Liver (tissue), 3 donors: ENCODE results near the gene LPGAT1.

Source experiments
- EGR1 ChIP-seq, 2 donors: IDR thresholded peaks; 2 replicates each; pipeline ENCODE4 v1.6.1; 2016 to 2018; ENCODE audit warnings: antibody characterized with exemption in 2 of 2, low read depth in 2 of 2
- GABPA ChIP-seq, 2 donors: IDR thresholded peaks in 1 of 2; conservative IDR thresholded peaks in 1 of 2; 2 replicates each; pipeline ENCODE4 v1.6.1; 2016; ENCODE audit warnings: antibody characterized with exemption in 2 of 2, mild to moderate bottlenecking in 1 of 2, moderate library complexity in 1 of 2
- HNF4A ChIP-seq, 2 donors: conservative IDR thresholded peaks; 2 replicates each; pipeline ENCODE4 v1.6.1; 2016; ENCODE audit warnings: antibody characterized with exemption in 2 of 2, mild to moderate bottlenecking in 2 of 2
- MAX ChIP-seq: IDR thresholded peaks from 2 replicates; pipeline ENCODE4 v1.6.1; 2016; ENCODE audit warnings: antibody characterized with exemption
- NR2F2 ChIP-seq: IDR thresholded peaks from 2 replicates; pipeline ENCODE4 v1.6.1; 2016; ENCODE audit warnings: antibody characterized with exemption
- RAD21 ChIP-seq, 2 donors: IDR thresholded peaks; 2 replicates each; pipeline ENCODE4 v1.6.1; 2016; ENCODE audit warnings: antibody characterized with exemption in 2 of 2, mild to moderate bottlenecking in 2 of 2
- REST ChIP-seq: IDR thresholded peaks from 2 replicates; pipeline ENCODE4 v1.6.1; 2016; ENCODE audit warnings: antibody characterized with exemption, mild to moderate bottlenecking
- SP1 ChIP-seq: IDR thresholded peaks from 2 replicates; pipeline ENCODE4 v1.6.1; 2018; ENCODE audit warnings: antibody characterized with exemption, mild to moderate bottlenecking
- TAF1 ChIP-seq: conservative IDR thresholded peaks from 2 replicates; pipeline ENCODE4 v1.6.1; 2016; ENCODE audit warnings: antibody characterized with exemption, mild to moderate bottlenecking
- YY1 ChIP-seq: IDR thresholded peaks from 2 replicates; pipeline ENCODE4 v1.6.1; 2016; ENCODE audit warnings: antibody characterized with exemption, mild to moderate bottlenecking
- TF ChIP-seq, protein P1 (sequence below): fragments of 150-350 bp; IDR thresholded peaks from 2 replicates; pipeline ENCODE4 v1.5.1; 2017; ENCODE audit warnings: improper control_type of control experiment, low read depth, low read length; ENCODE audit not compliant: missing input control
- donor health status: healthy.
- donor health status: healthy.

DNA sequence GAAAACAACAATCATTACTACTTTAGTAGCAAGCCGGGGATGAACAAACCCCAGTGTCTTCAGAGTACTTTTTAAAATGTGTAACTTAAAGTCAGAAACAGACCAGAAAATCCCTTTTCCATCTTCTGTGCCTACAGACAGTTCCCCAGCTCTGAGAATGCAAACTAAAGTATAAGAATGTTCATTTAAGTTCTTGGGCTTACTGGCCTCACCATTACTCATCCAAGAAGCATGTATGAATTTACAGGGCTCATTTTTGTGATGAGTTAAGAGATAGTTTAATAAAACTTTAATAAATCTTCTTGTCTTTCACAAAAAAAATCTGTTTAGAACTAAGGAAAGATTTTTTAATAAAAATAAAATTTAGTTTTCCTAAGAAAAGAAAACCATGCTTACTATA lies 4.6 kb downstream of the LPGAT1 start:
- TF ChIP-seq, protein P1, sequence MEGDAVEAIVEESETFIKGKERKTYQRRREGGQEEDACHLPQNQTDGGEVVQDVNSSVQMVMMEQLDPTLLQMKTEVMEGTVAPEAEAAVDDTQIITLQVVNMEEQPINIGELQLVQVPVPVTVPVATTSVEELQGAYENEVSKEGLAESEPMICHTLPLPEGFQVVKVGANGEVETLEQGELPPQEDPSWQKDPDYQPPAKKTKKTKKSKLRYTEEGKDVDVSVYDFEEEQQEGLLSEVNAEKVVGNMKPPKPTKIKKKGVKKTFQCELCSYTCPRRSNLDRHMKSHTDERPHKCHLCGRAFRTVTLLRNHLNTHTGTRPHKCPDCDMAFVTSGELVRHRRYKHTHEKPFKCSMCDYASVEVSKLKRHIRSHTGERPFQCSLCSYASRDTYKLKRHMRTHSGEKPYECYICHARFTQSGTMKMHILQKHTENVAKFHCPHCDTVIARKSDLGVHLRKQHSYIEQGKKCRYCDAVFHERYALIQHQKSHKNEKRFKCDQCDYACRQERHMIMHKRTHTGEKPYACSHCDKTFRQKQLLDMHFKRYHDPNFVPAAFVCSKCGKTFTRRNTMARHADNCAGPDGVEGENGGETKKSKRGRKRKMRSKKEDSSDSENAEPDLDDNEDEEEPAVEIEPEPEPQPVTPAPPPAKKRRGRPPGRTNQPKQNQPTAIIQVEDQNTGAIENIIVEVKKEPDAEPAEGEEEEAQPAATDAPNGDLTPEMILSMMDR, result no peak
- TF ChIP-seq NR2F2 (no peak), SP1 (no peak), HNF4A (conservative IDR thresholded peaks at IDR 0.05) (no peak), REST (no peak), RAD21 (IDR thresholded peaks at IDR 0.05) (no peak), EGR1 (IDR thresholded peaks at IDR 0.05; ENCODE audit: low read depth in 2 of 2) (no peak), TAF1 (no peak), MAX (no peak), GABPA (IDR thresholded peaks at IDR 0.05 in 1 of 2, conservative IDR thresholded peaks at IDR 0.05 in 1 of 2) (no peak), YY1 (no peak)
